ENCODE data around the gene PLXNA2. TPM values are rescaled to one million over a fixed set of nuclear protein-coding genes. Genes with fewer than 3 reads are reported as not detected.
A peak's percentile ranks its signal among the peaks of the same experiment; 100 is the strongest.

The PLXNA2 gene
- 2.0 and 2.8 TPM in 2 replicates for total RNA-seq (2014; rRNA removed; shearing (Covaris generic))

- DNase-seq (ENCODE audit: low read depth), result peak; percentile 78
Measured at GRCh38 chr1:208243967-208244916, at the start of gene PLXNA2. PLXNA2 (minus strand) TSS chr1:208244384; CDS start chr1:208217922, 26,462 bp downstream.

GRCh38 chr1:208292908-208293307 lies 48.7 kb upstream of the PLXNA2 start:
- no peak for DNase-seq (ENCODE audit: low read depth)

- no peak for DNase-seq (ENCODE audit: low read depth)
Measured at GRCh38 chr1:208291923-208292711, 47.9 kb upstream of the PLXNA2 start.

- no peak for DNase-seq (ENCODE audit: low read depth)
Measured at GRCh38 chr1:208291129-208291528, 46.9 kb upstream of the PLXNA2 start.

GRCh38 chr1:208289716-208290115 lies 45.5 kb upstream of the PLXNA2 start:
- DNase-seq (ENCODE audit: low read depth), result no peak

GRCh38 chr1:208288495-208288894 lies 44.3 kb upstream of the PLXNA2 start:
- no peak for DNase-seq (ENCODE audit: low read depth)

- DNase-seq (ENCODE audit: low read depth), result no peak
Measured at GRCh38 chr1:208280681-208281450, 36.7 kb upstream of the PLXNA2 start.

- no peak for DNase-seq (ENCODE audit: low read depth)
Measured at GRCh38 chr1:208279826-208280588, 35.8 kb upstream of the PLXNA2 start.

GRCh38 chr1:208278638-208279037 lies 34.5 kb upstream of the PLXNA2 start:
- DNase-seq (ENCODE audit: low read depth), result peak; percentile 3

GRCh38 chr1:208276757-208277435 lies 32.7 kb upstream of the PLXNA2 start:
- DNase-seq (ENCODE audit: low read depth), result no peak

GRCh38 chr1:208275083-208275482 lies 30.9 kb upstream of the PLXNA2 start:
- no peak for DNase-seq (ENCODE audit: low read depth)

GRCh38 chr1:208273386-208274017 lies 29.3 kb upstream of the PLXNA2 start:
- DNase-seq (ENCODE audit: low read depth), result no peak

- DNase-seq (ENCODE audit: low read depth), result no peak
Measured at GRCh38 chr1:208272713-208273112, 28.5 kb upstream of the PLXNA2 start.

- no peak for DNase-seq (ENCODE audit: low read depth)
Measured at GRCh38 chr1:208272311-208272710, 28.1 kb upstream of the PLXNA2 start.

GRCh38 chr1:208271236-208271635 lies 27.1 kb upstream of the PLXNA2 start:
- no peak for DNase-seq (ENCODE audit: low read depth)

GRCh38 chr1:208270651-208271141 lies 26.5 kb upstream of the PLXNA2 start:
- peak; percentile 80 for DNase-seq (ENCODE audit: low read depth)

GRCh38 chr1:208269338-208269666 lies 25.1 kb upstream of the PLXNA2 start:
- DNase-seq (ENCODE audit: low read depth), result no peak

GRCh38 chr1:208268541-208269337 lies 24.6 kb upstream of the PLXNA2 start:
- DNase-seq (ENCODE audit: low read depth), result no peak

GRCh38 chr1:208265525-208265924 lies 21.3 kb upstream of the PLXNA2 start:
- no peak for DNase-seq (ENCODE audit: low read depth)
